ENCODE measurements around the gene TTLL1.

GRCh38 chr22:43133401-43133800 is 44.2 kb upstream of the TTLL1 start:
- no peak for TF ChIP-seq CTCF (conservative IDR thresholded peaks at IDR 0.05; ENCODE audit: low read depth, low read length)
- TF ChIP-seq CEBPB (IDR thresholded peaks at IDR 0.05; ENCODE audit: low read depth, low read length) = no peak
- TF ChIP-seq RCOR1 (IDR thresholded peaks at IDR 0.05; ENCODE audit: insufficient replicate concordance, low read length) = no peak
- TF ChIP-seq RAD21 (IDR thresholded peaks at IDR 0.05; ENCODE audit: low read length) = no peak
- no peak for TF ChIP-seq POLR2A (IDR thresholded peaks at IDR 0.05; ENCODE audit: low read depth, low read length)
- no peak for TF ChIP-seq MXI1 (IDR thresholded peaks at IDR 0.05; ENCODE audit: borderline replicate concordance, low read depth, low read length)
- no peak for TF ChIP-seq RFX5 (IDR thresholded peaks at IDR 0.05; ENCODE audit: low read depth, low read length)
- TF ChIP-seq CHD1 (IDR thresholded peaks at IDR 0.05; ENCODE audit: low read depth, low read length) = no peak
- no peak for TF ChIP-seq USF2 (IDR thresholded peaks at IDR 0.05; ENCODE audit: low read depth, low read length)
- no peak for TF ChIP-seq FOS (IDR thresholded peaks at IDR 0.05; ENCODE audit: low read depth, low read length)
- TF ChIP-seq ELK1 (IDR thresholded peaks at IDR 0.05; ENCODE audit: borderline replicate concordance, low read depth, low read length) = no peak
